SK-N-SH (cell line): ENCODE measurements around the gene OSBPL10. TPM values are rescaled to one million over a fixed set of nuclear protein-coding genes. Genes with fewer than 3 reads are reported as not detected.

ENCODE experiments used
- CTCF ChIA-PET: fragments of 300-600, 350-600 bp; formaldehyde crosslinking; extraction: SDS; loops from one replicate; lab custom pipeline; 2021; lab: Yijun Ruan, JAX
- POLR2A ChIA-PET: fragments of 350-600 bp; sonication (Branson Sonifier 250); formaldehyde crosslinking; extraction: SDS; loops from one replicate; lab custom pipeline; 2020; ENCODE audit warnings: antibody characterized with exemption, inconsistent platforms; lab: Yijun Ruan, JAX
- DNase-seq: peaks from one replicate; pipeline ENCODE4 v3.0.0; 2012
- H2AFZ ChIP-seq: fragments of 200-600 bp; sonication (generic); 2 replicates; pipeline ENCODE4 v1.8.1; 2016; ENCODE audit warnings: antibody characterized with exemption, mild to moderate bottlenecking, low read depth
- H3F3A ChIP-seq: fragments of 200-600 bp; sonication (generic); replicated peaks from 2 replicates; pipeline ENCODE3; 2016; ENCODE audit warnings: antibody characterized with exemption, mild to moderate bottlenecking; ENCODE audit not compliant: insufficient read depth
- H3K27ac ChIP-seq, 2 experiments: fragments of 200-500 bp in 1 of 2; fragments of 200-600 bp in 1 of 2; sonication (Bioruptor generic) in 1 of 2; sonication (generic), shearing (Covaris generic) in 1 of 2; 2 replicates each; pipeline versions ENCODE4 v1.5.1 to v1.6.1; 2014 to 2016; ENCODE audit warnings: low read depth in 2 of 2, inconsistent platforms in 1 of 2, low read length in 1 of 2, mild to moderate bottlenecking in 1 of 2, mixed read lengths in 1 of 2
- H3K27me3 ChIP-seq: fragments of 200-600 bp; sonication (generic), shearing (Covaris generic); 2 replicates; pipeline ENCODE4 v1.6.1; 2016; ENCODE audit warnings: mixed run types; ENCODE audit not compliant: insufficient read depth
- H3K36me3 ChIP-seq, 2 experiments: fragments of 200-500 bp in 1 of 2; fragments of 200-600 bp in 1 of 2; sonication (Bioruptor generic) in 1 of 2; sonication (generic) in 1 of 2; replicated peaks in 1 of 2; 2 replicates each; pipeline versions ENCODE3 to v1.5.1; 2014 to 2016; ENCODE audit warnings: low read length in 1 of 2, mild to moderate bottlenecking in 1 of 2; ENCODE audit not compliant: insufficient read depth in 2 of 2, control insufficient read depth in 1 of 2
- H3K4me1 ChIP-seq, 2 experiments: fragments of 200-500 bp in 1 of 2; fragments of 200-600 bp in 1 of 2; sonication (Bioruptor generic) in 1 of 2; sonication (generic), shearing (Covaris generic) in 1 of 2; 2 replicates each; pipeline versions ENCODE4 v1.5.1 to v1.6.1; 2014 to 2016; ENCODE audit warnings: low read depth in 1 of 2, low read length in 1 of 2, mixed run types in 1 of 2; ENCODE audit not compliant: insufficient read depth in 2 of 2, control insufficient read depth in 1 of 2
- H3K4me2 ChIP-seq: fragments of 200-600 bp; sonication (generic), shearing (Covaris generic); 2 replicates; pipeline ENCODE4 v1.6.1; 2017; ENCODE audit warnings: mixed run types
- H3K4me3 ChIP-seq, 2 experiments: fragments of 200-500 bp in 1 of 2; fragments of 200-600 bp in 1 of 2; sonication (Bioruptor generic) in 1 of 2; sonication (generic), shearing (Covaris generic) in 1 of 2; 2 replicates each; pipeline versions ENCODE4 v1.5.1 to v1.8.1; 2014 to 2016; ENCODE audit warnings: low read depth in 2 of 2, inconsistent platforms in 1 of 2, low read length in 1 of 2, mild to moderate bottlenecking in 1 of 2, mixed read lengths in 1 of 2, moderate library complexity in 1 of 2
- H3K79me2 ChIP-seq: fragments of 200-600 bp; sonication (generic); 2 replicates; pipeline ENCODE4 v1.8.1; 2017; ENCODE audit warnings: mild to moderate bottlenecking; ENCODE audit not compliant: insufficient read depth
- H3K9ac ChIP-seq: fragments of 200-600 bp; sonication (generic); 2 replicates; pipeline ENCODE4 v1.6.1; 2017; ENCODE audit warnings: mixed run types
- H3K9me2 ChIP-seq: fragments of 200-600 bp; sonication (generic); 2 replicates; pipeline ENCODE4 v1.6.1; 2017; ENCODE audit warnings: mixed run types
- H3K9me3 ChIP-seq: fragments of 200-600 bp; sonication (generic); 2 replicates; pipeline ENCODE4 v1.6.1; 2017; ENCODE audit warnings: mixed run types, mild to moderate bottlenecking, moderate library complexity
- H4K20me1 ChIP-seq: fragments of 200-600 bp; sonication (generic); 2 replicates; pipeline ENCODE4 v1.6.1; 2017; ENCODE audit warnings: mild to moderate bottlenecking, mixed run types; ENCODE audit not compliant: insufficient read depth
- CTCF ChIP-seq: fragments of 200-600 bp; sonication (generic); IDR thresholded peaks from 2 replicates; pipeline ENCODE4 v1.6.1; 2017; ENCODE audit warnings: antibody characterized with exemption, mild to moderate bottlenecking, moderate library complexity
- EP300 ChIP-seq, 2 experiments: IDR thresholded peaks; 2 replicates each; pipeline versions ENCODE4 v1.4.0 to v1.6.1; 2012; ENCODE audit warnings: borderline replicate concordance in 1 of 2, low read depth in 1 of 2, low read length in 1 of 2
- EZH2phosphoT487 ChIP-seq: fragments of 200-600 bp; sonication (generic); IDR thresholded peaks from 2 replicates; pipeline ENCODE4 v1.6.1; 2017; ENCODE audit warnings: low read depth, mixed run types, mild to moderate bottlenecking, antibody characterized with exemption, moderate library complexity, borderline replicate concordance
- FOXJ3 ChIP-seq: sonication (generic); formaldehyde crosslinking; IDR thresholded peaks from 2 replicates; pipeline ENCODE4 v1.5.1; 2020; ENCODE audit warnings: mild to moderate bottlenecking, missing genetic modification reagents
- GATA2 ChIP-seq: sonication (generic); formaldehyde crosslinking; IDR thresholded peaks from 2 replicates; pipeline ENCODE4 v1.5.0; 2020; ENCODE audit warnings: mild to moderate bottlenecking, missing genetic modification reagents
- MAX ChIP-seq: IDR thresholded peaks from 2 replicates; pipeline ENCODE4 v1.4.0; 2012; ENCODE audit warnings: low read depth
- PBX3 ChIP-seq: IDR thresholded peaks from 2 replicates; pipeline ENCODE4; 2012
- POLR2AphosphoS5 ChIP-seq: IDR thresholded peaks from 2 replicates; pipeline ENCODE4 v1.6.1; 2012; ENCODE audit warnings: low read depth, low read length
- REST ChIP-seq: IDR thresholded peaks from 2 replicates; pipeline ENCODE4 v1.6.1; 2012; ENCODE audit warnings: mild to moderate bottlenecking, low read depth, low read length, moderate library complexity
- RFX5 ChIP-seq: IDR thresholded peaks from 2 replicates; pipeline ENCODE4 v1.6.1; 2012; ENCODE audit warnings: mild to moderate bottlenecking, improper control_type of control experiment, low read length
- RXRA ChIP-seq: IDR thresholded peaks from 2 replicates; pipeline ENCODE4 v1.4.0; 2012; ENCODE audit warnings: low read depth, mild to moderate bottlenecking, borderline replicate concordance
- SMC3 ChIP-seq: IDR thresholded peaks from 2 replicates; pipeline ENCODE4 v1.6.1; 2012; ENCODE audit warnings: low read depth, low read length, improper control_type of control experiment
- USF1 ChIP-seq: IDR thresholded peaks from 2 replicates; pipeline ENCODE4 v1.4.0; 2012; ENCODE audit warnings: low read depth, borderline replicate concordance
- YY1 ChIP-seq: IDR thresholded peaks from 2 replicates; pipeline ENCODE4 v1.4.0; 2012; ENCODE audit warnings: low read depth, mild to moderate bottlenecking
- WGBS: methylation state at CpG from one replicate; pipeline ENCODE4 v1.1.6; 2017; ENCODE audit warnings: low lambda C conversion rate; 5-methylcytosine and 5-hydroxymethylcytosine counted together
- polyA plus RNA-seq, 3 experiments: library from polyadenylated mRNA; depleted of rRNA; stranded (reverse); fragments of >200 nt; gene quantifications; 2 replicates each; pipeline ENCODE4 v1.2.3, GENCODE V29; 2012

OSBPL10 gene
- polyA plus RNA-seq, 1 of the 3 experiments (the other 2 are of a cell fraction), result 0.12 TPM

GRCh38 chr3:31979001-31979697 lies 1.9 kb downstream of the OSBPL10 start:
- ChIA-PET POLR2A (no interaction called here), CTCF (no interaction called here)
- Histone ChIP-seq H3K9ac (no peak overlapping the region), H3F3A (no peaks in the 10 kb centered on the region), H3K9me3 (no peaks in the 10 kb centered on the region), H3K9me2 (no peaks in the 10 kb centered on the region), H3K4me2 (no peak overlapping the region), H2AFZ (no peak overlapping the region), H4K20me1 (no peaks in the 10 kb centered on the region), H3K4me3 (no peak overlapping the region), H3K27ac (no peak overlapping the region), H3K4me1 (peaks cover 5 to 11% of the 10 kb centered on the region in 2 experiments; a peak in 2 of 4 replicates), H3K79me2 (no peaks in the 10 kb centered on the region), H3K36me3 (no peaks in the 10 kb centered on the region), H3K27me3 (peaks cover 9% of the 10 kb centered on the region; the same call in 1 of the 2 replicates)
- TF ChIP-seq CTCF, result no peak
- no peak for TF ChIP-seq YY1
- no peak for TF ChIP-seq EP300 (IDR thresholded peaks at IDR 0.05; ENCODE audit: borderline replicate concordance in 1 of 2, low read depth in 1 of 2, low read length in 1 of 2)
- WGBS, result 62% methylated on average over 5 of the region's 5 CpGs
- no peak for DNase-seq

GRCh38 chr3:31978553-31978952 lies 2.5 kb downstream of the OSBPL10 start:
- DNase-seq, result no peak
- Histone ChIP-seq H3K9me2 (no peaks in the 10 kb centered on the region), H3K4me3 (no peak overlapping the region), H3K4me1 (peaks cover 5 to 11% of the 10 kb centered on the region in 2 experiments; a peak in 2 of 4 replicates), H2AFZ (no peak overlapping the region), H3K27me3 (peaks cover 9% of the 10 kb centered on the region; the same call in 1 of the 2 replicates), H3F3A (no peaks in the 10 kb centered on the region), H3K27ac (no peak overlapping the region), H3K9ac (no peak overlapping the region), H3K79me2 (no peaks in the 10 kb centered on the region), H3K4me2 (no peak overlapping the region), H3K9me3 (no peaks in the 10 kb centered on the region), H4K20me1 (no peaks in the 10 kb centered on the region), H3K36me3 (no peaks in the 10 kb centered on the region)
- ChIA-PET CTCF (no interaction called here), POLR2A (no interaction called here)
- no peak for TF ChIP-seq MAX
- TF ChIP-seq EZH2phosphoT487, result no peak
- no peak for TF ChIP-seq REST
- no peak for TF ChIP-seq GATA2 (CRISPR knock-in tag)
- TF ChIP-seq RFX5, result no peak
- TF ChIP-seq SMC3, result no peak
- TF ChIP-seq USF1, result no peak
- no peak for TF ChIP-seq RXRA
- TF ChIP-seq PBX3, result no peak
- TF ChIP-seq POLR2AphosphoS5, result no peak
- no peak for TF ChIP-seq FOXJ3 (CRISPR knock-in tag)
- WGBS, result 52% methylated on average over 4 of the region's 4 CpGs
